Measurements from ENCODE around the gene NELFB. TPM values are rescaled to one million over a fixed set of nuclear protein-coding genes. Genes with fewer than 3 reads are reported as not detected.

Gene NELFB
- total RNA-seq, 1 experiment from 2014 or later, result 72.6 TPM

DNA sequence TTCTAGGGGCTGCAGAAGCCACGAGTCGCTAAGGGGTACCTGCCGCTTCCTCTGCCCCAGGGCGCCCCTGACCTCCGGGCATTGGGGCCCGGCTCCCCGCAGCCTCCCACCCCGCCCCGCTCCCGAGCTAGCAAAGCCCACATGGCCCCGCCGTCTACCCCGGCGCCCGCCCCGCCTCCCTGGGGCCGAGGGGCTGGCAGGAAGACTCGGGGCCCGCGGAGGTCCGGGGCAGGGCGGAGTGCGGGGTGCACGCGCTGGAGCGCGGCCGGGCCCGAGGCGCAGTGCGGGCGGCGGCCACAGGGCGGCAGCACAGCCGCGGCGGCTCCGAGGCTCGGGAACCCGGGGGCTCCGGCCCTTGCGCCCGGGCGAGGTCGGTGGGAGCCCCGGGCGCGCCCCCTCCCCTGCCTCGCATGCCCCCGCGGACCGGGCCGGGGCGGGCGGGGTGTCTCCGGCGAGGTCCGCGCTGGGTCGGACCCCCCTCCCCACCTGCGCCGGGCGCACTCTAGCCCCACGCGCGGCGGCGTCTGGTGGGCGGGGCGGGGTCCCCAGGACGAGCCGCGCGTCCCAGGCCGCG lies 40.2 kb downstream of the NELFB start:
- CTCF ChIA-PET, result interaction anchor here (0.6 kb wide), 1 partner anchor 197 kb away, joined by 4 read pairs; no protein-coding TSS in a partner anchor

DNA sequence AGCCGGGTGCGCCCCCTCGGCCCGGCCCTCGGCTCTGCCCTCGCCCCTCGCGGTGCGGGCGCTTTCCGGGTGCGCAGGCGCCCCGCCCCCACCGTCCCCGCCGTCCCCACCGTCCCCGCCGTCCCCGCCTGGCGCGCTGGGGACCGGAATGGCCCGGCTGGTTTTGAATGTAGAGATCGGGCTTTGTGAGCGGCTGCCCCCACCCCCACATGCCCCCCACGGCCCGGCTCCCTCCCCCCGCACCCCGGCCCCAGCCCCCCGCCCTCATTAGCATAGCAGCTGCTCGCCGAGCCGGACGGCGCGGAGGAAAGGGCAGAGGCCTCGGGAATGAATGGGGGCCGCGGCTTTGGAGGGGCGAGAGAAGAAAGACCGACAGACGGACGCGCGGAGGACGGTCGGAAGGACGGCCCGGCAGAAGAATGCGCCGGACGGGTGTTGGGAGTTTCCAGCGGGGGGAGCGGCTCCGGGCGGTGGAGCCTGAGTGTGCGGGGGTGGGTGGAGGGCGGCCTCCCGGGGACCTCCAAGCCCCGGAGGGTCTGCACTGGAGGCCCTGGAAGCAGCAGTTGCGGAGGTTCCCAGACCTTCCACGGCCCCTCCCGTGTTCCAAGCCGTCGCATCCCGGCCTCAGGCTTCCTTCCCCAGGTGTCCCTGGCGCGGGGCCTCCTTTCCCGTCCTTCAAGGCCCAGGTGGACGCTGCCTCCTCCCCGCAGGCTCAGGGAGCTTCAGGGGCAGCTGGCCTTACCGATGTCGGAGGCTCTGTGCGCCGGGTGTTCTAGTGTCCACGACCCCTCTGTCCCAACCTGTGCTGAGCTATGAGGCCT lies 40.9 kb downstream of the NELFB start:
- peak overlapping the region; percentile 42 for H3K4me3 ChIP-seq (ENCODE audit: low read depth, low read length, poor library complexity, severe bottlenecking)

More for the DNA sequence above, 40.2 kb downstream of the NELFB start:
- TF ChIP-seq EZH2 (IDR thresholded peaks at IDR 0.05; ENCODE audit: borderline replicate concordance, low read depth, low read length, poor library complexity, severe bottlenecking), result no peak
- TF ChIP-seq, protein P1, sequence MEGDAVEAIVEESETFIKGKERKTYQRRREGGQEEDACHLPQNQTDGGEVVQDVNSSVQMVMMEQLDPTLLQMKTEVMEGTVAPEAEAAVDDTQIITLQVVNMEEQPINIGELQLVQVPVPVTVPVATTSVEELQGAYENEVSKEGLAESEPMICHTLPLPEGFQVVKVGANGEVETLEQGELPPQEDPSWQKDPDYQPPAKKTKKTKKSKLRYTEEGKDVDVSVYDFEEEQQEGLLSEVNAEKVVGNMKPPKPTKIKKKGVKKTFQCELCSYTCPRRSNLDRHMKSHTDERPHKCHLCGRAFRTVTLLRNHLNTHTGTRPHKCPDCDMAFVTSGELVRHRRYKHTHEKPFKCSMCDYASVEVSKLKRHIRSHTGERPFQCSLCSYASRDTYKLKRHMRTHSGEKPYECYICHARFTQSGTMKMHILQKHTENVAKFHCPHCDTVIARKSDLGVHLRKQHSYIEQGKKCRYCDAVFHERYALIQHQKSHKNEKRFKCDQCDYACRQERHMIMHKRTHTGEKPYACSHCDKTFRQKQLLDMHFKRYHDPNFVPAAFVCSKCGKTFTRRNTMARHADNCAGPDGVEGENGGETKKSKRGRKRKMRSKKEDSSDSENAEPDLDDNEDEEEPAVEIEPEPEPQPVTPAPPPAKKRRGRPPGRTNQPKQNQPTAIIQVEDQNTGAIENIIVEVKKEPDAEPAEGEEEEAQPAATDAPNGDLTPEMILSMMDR (conservative IDR thresholded peaks at IDR 0.05; ENCODE audit: low read depth, low read length), result no peak
- no peaks in the 10 kb centered on the region for H3K36me3 ChIP-seq (ENCODE audit: insufficient read depth, low read length, poor library complexity, severe bottlenecking)
- peak; percentile 54 for DNase-seq (ENCODE audit: low spot score)
- no peaks in the 10 kb centered on the region for H3K27me3 ChIP-seq (replicated peaks; ENCODE audit: insufficient read depth, low read depth, low read length, poor library complexity)
- POLR2A ChIA-PET (ENCODE audit: low non-redundant PET), result interaction anchor here (0.5 kb wide), 1 partner anchor 119 kb away, joined by 6 read pairs; no protein-coding TSS in a partner anchor
- no TSS peak for BruUV-seq (replicated peaks)
- peaks cover 3% of the 10 kb centered on the region for H3K9me3 ChIP-seq (ENCODE audit: low read depth, low read length, poor library complexity, severe bottlenecking)
- peaks cover 12% of the 10 kb centered on the region for H3K4me1 ChIP-seq (ENCODE audit: insufficient read depth, low read length, poor library complexity, severe bottlenecking)
- H3K27ac ChIP-seq (ENCODE audit: low read depth, low read length, poor library complexity, severe bottlenecking), result no peak overlapping the region
- H3K4me3 ChIP-seq (ENCODE audit: low read depth, low read length, poor library complexity, severe bottlenecking), result peak overlapping the region; percentile 42
- intact Hi-C loops (cut with micrococcal nuclease; ENCODE audit: unreplicated experiment), result loop anchor here (2.0 kb wide), 2 partner anchors 113 to 149 kb away; no protein-coding TSS in a partner anchor

More for the DNA sequence above, 40.9 kb downstream of the NELFB start:
- no peak for DNase-seq (ENCODE audit: low spot score)
- Histone ChIP-seq H3K36me3 (ENCODE audit: insufficient read depth, low read length, poor library complexity, severe bottlenecking) (no peaks in the 10 kb centered on the region), H3K9me3 (ENCODE audit: low read depth, low read length, poor library complexity, severe bottlenecking) (peaks cover 3% of the 10 kb centered on the region), H3K27ac (ENCODE audit: low read depth, low read length, poor library complexity, severe bottlenecking) (no peak overlapping the region), H3K4me1 (ENCODE audit: insufficient read depth, low read length, poor library complexity, severe bottlenecking) (peaks cover 13% of the 10 kb centered on the region), H3K27me3 (replicated peaks; ENCODE audit: insufficient read depth, low read depth, low read length, poor library complexity) (no peaks in the 10 kb centered on the region)
- ChIA-PET POLR2A (ENCODE audit: low non-redundant PET) (interaction anchor here (0.5 to 0.6 kb wide), 2 partner anchors 30 to 118 kb away, joined by 3 to 6 read pairs; no protein-coding TSS in a partner anchor), CTCF (interaction anchor here (0.6 kb wide), 1 partner anchor 196 kb away, joined by 4 read pairs; no protein-coding TSS in a partner anchor)
- no TSS peak for BruUV-seq (replicated peaks)
- no peak for TF ChIP-seq EZH2 (IDR thresholded peaks at IDR 0.05; ENCODE audit: borderline replicate concordance, low read depth, low read length, poor library complexity, severe bottlenecking)
- TF ChIP-seq, protein P1 (conservative IDR thresholded peaks at IDR 0.05; ENCODE audit: low read depth, low read length), result no peak
- intact Hi-C loops (cut with micrococcal nuclease; ENCODE audit: unreplicated experiment), result loop anchor here (2.0 kb wide), 2 partner anchors 113 to 149 kb away; no protein-coding TSS in a partner anchor
